AG04449 (cell line): ENCODE measurements around the gene CBFA2T2.
"Not testable (repeated sequence)": the region's sequence is repeated elsewhere in the genome, so short reads cannot be mapped to it uniquely, and the experiment has no call there.

ENCODE experiments used
- CTCF ChIA-PET: fragments of 350-600 bp; formaldehyde crosslinking; extraction: SDS; loops from one replicate; lab custom pipeline; 2021; ENCODE audit warnings: antibody characterized with exemption; lab: Yijun Ruan, JAX
- POLR2A ChIA-PET: fragments of 400-600, 350-600 bp; formaldehyde crosslinking; extraction: SDS; loops from one replicate; lab custom pipeline; 2020; ENCODE audit warnings: antibody characterized with exemption, inconsistent platforms; lab: Yijun Ruan, JAX
- DNase-seq: peaks from one replicate; pipeline ENCODE4 v3.0.0-alpha.2; 2010; ENCODE audit warnings: low read depth, low spot score
- H3K4me3 ChIP-seq: 2 replicates; pipeline ENCODE4 v1.5.1; 2011; ENCODE audit warnings: low read depth, mild to moderate bottlenecking, control low read depth, low read length
- CTCF ChIP-seq: IDR thresholded peaks from one replicate; pipeline ENCODE4 v1.5.1; 2011; ENCODE audit warnings: mild to moderate bottlenecking, moderate library complexity, low read length, control low read depth, inconsistent platforms; ENCODE audit not compliant: insufficient read depth; ENCODE audit errors: missing control alignments

CBFA2T2 gene

DNA sequence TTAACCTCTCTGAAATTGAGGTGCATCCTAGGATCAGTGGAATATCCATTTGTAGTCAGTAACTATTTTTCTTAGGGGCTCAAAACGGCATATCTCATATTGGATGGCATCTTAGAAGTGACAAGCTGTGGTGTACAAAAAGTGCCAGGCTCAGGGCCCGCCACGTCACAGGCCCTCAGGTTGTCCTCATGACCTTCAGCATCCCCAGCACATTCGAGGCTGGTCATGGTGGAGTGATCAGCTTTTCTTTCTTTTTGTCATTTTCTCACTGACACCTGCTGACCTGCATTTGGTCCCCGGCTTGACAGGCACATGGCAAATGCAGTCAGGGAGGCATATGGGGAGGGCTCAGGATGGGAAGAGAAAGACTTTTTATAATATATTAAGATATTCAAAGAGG is 203.4 kb downstream of the CBFA2T2 start:
- no peak for TF ChIP-seq CTCF
- POLR2A ChIA-PET: no interaction called here
- DNase-seq: no peak
- no peak overlapping the region for H3K4me3 ChIP-seq
- CTCF ChIA-PET: interaction anchor here (1.8 kb wide), 1 partner anchor 25 kb away, joined by 6 read pairs; no protein-coding TSS in a partner anchor

DNA sequence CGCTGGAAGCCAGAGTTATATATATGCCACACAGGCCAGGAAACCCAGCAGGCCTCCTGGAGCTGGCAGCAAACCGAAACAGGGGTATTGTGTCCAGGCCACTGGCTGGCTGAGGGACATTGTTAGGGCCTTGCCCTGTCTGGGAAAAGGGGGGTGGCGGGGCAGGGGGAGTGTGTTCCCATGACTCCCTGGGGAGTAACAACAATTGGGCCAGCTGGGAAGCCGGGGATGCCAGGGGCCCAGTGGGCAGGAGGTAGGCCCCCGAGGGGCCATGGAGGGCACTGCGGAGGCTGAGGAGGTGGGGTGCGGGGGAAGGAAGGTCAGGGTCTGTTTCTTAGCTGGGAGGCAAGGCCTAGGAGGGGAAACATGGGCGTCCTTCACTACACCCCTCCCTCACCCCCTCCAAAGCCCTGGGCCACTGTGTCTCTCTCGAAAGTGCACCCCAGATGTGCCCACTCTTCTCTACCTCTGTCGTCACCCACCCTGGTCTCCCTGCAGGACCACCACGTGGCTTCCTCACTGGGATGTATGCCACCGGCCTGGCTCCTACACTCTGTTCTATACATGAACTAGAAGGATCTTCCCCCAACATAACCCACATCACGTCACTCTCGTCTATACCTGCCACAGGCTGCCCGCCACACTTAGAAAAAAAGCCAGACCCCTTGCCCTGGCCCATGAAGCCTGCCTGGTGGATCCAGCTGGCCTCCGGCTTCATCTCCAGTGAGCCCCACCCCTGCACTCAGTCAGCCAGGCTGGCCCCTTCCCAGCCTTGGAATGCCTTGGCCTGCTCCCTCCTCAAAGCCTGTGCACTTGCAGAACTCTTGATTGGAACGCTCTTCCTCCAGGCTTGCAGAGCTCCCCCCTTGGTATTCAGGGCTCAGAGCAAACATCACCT is 204.1 kb downstream of the CBFA2T2 start:
- ChIA-PET POLR2A (no interaction called here), CTCF (interaction anchor here (1.8 kb wide), 1 partner anchor 26 kb away, joined by 6 read pairs; no protein-coding TSS in a partner anchor)
- DNase-seq: no peak
- TF ChIP-seq CTCF: no peak
- H3K4me3 ChIP-seq: no peak overlapping the region

- H3K4me3 ChIP-seq: no peak overlapping the region
- ChIA-PET CTCF (interaction anchor here (1.8 kb wide), 1 partner anchor 26 kb away, joined by 6 read pairs; no protein-coding TSS in a partner anchor), POLR2A (no interaction called here)
- no peak for DNase-seq
- TF ChIP-seq CTCF: no peak
These were observed 204.7 kb downstream of the CBFA2T2 start for GRCh38 chr20:33694639-33695012.

- TF ChIP-seq CTCF: no peak
- H3K4me3 ChIP-seq: no peak overlapping the region
- ChIA-PET POLR2A (no interaction called here), CTCF (interaction anchor here (1.1 to 1.7 kb wide), 2 partner anchors 10 to 201 kb away, joined by 3 read pairs; no protein-coding TSS in a partner anchor)
- DNase-seq: no peak
These were observed 206.6 kb downstream of the CBFA2T2 start for GRCh38 chr20:33696448-33696847.

- no peak for TF ChIP-seq CTCF
- H3K4me3 ChIP-seq: no peak overlapping the region
- ChIA-PET CTCF (interaction anchor here (0.7 to 1.7 kb wide), 5 partner anchors 10 to 202 kb away, joined by 3 read pairs; partner anchors contain the start of gene PXMP4), POLR2A (no interaction called here)
- DNase-seq: peak; percentile 12
These were observed 207.2 kb downstream of the CBFA2T2 start for GRCh38 chr20:33697129-33697528.

DNA sequence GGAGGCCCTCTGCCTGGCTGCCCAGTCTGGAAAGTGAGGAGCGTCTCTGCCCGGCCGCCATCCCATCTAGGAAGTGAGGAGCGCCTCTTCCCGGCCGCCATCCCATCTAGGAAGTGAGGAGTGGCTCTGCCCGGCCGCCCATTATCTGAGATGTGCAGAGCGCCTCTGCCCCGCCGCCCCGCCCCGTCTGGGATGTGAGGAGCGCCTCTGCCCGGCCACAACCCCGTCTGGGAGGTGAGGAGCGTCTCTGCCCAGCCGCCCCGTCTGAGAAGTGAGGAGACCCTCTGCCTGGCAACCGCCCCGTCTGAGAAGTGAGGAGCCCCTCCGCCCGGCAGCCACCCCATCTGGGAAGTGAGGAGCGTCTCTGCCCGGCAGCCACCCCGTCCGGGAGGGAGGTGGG is 209.1 kb downstream of the CBFA2T2 start:
- H3K4me3 ChIP-seq, POLR2A ChIA-PET, DNase-seq, CTCF ChIA-PET: not testable (repeated sequence)
